Measurements from ENCODE around the gene POMT1. TPM values are rescaled to one million over a fixed set of nuclear protein-coding genes. Genes with fewer than 3 reads are reported as not detected.

The POMT1 gene
- total and polyA plus RNA-seq, 2 experiments from 2014 or later = 20.2 to 32.4 TPM

DNA sequence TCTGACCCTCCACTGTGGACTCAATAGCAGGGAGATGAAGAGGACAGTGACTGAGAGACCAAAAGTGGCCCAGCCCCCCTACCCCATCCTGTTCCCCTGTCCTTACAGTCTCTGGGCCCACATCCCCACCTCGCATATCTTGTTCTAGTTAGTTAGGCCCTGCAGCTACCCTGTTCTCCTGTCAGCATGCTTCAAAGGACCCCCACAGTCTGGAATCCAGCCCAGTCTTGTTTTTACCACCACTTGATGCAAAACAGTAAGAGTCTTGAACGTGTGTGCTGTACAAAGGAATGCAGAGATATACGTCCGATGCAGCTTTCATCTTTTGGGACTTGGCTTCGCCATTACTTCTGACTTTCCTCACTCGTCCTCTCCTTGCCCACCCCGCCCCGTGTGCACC, 12.2 kb upstream of the POMT1 start (continued):
- TF ChIP-seq, protein P1, sequence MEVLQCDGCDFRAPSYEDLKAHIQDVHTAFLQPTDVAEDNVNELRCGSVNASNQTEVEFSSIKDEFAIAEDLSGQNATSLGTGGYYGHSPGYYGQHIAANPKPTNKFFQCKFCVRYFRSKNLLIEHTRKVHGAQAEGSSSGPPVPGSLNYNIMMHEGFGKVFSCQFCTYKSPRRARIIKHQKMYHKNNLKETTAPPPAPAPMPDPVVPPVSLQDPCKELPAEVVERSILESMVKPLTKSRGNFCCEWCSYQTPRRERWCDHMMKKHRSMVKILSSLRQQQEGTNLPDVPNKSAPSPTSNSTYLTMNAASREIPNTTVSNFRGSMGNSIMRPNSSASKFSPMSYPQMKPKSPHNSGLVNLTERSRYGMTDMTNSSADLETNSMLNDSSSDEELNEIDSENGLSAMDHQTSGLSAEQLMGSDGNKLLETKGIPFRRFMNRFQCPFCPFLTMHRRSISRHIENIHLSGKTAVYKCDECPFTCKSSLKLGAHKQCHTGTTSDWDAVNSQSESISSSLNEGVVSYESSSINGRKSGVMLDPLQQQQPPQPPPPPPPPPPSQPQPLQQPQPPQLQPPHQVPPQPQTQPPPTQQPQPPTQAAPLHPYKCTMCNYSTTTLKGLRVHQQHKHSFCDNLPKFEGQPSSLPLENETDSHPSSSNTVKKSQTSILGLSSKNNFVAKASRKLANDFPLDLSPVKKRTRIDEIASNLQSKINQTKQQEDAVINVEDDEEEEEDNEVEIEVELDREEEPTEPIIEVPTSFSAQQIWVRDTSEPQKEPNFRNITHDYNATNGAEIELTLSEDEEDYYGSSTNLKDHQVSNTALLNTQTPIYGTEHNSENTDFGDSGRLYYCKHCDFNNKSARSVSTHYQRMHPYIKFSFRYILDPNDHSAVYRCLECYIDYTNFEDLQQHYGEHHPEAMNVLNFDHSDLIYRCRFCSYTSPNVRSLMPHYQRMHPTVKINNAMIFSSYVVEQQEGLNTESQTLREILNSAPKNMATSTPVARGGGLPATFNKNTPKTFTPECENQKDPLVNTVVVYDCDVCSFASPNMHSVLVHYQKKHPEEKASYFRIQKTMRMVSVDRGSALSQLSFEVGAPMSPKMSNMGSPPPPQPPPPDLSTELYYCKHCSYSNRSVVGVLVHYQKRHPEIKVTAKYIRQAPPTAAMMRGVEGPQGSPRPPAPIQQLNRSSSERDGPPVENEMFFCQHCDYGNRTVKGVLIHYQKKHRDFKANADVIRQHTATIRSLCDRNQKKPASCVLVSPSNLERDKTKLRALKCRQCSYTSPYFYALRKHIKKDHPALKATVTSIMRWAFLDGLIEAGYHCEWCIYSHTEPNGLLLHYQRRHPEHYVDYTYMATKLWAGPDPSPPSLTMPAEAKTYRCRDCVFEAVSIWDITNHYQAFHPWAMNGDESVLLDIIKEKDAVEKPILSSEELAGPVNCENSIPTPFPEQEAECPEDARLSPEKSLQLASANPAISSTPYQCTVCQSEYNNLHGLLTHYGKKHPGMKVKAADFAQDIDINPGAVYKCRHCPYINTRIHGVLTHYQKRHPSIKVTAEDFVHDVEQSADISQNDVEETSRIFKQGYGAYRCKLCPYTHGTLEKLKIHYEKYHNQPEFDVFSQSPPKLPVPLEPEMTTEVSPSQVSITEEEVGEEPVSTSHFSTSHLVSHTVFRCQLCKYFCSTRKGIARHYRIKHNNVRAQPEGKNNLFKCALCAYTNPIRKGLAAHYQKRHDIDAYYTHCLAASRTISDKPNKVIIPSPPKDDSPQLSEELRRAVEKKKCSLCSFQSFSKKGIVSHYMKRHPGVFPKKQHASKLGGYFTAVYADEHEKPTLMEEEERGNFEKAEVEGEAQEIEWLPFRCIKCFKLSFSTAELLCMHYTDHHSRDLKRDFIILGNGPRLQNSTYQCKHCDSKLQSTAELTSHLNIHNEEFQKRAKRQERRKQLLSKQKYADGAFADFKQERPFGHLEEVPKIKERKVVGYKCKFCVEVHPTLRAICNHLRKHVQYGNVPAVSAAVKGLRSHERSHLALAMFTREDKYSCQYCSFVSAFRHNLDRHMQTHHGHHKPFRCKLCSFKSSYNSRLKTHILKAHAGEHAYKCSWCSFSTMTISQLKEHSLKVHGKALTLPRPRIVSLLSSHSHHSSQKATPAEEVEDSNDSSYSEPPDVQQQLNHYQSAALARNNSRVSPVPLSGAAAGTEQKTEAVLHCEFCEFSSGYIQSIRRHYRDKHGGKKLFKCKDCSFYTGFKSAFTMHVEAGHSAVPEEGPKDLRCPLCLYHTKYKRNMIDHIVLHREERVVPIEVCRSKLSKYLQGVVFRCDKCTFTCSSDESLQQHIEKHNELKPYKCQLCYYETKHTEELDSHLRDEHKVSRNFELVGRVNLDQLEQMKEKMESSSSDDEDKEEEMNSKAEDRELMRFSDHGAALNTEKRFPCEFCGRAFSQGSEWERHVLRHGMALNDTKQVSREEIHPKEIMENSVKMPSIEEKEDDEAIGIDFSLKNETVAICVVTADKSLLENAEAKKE (CRISPR knock-in tag; IDR thresholded peaks at IDR 0.05) = no peak
- TF ChIP-seq NANOG (IDR thresholded peaks at IDR 0.05; ENCODE audit: borderline replicate concordance) (no peak), ZNF331 (CRISPR knock-in tag; IDR thresholded peaks at IDR 0.05; ENCODE audit: low read depth) (no peak), STAT1 (IDR thresholded peaks at IDR 0.05; ENCODE audit: unreplicated experiment) (no peak)
- TF ChIP-seq, protein P2, sequence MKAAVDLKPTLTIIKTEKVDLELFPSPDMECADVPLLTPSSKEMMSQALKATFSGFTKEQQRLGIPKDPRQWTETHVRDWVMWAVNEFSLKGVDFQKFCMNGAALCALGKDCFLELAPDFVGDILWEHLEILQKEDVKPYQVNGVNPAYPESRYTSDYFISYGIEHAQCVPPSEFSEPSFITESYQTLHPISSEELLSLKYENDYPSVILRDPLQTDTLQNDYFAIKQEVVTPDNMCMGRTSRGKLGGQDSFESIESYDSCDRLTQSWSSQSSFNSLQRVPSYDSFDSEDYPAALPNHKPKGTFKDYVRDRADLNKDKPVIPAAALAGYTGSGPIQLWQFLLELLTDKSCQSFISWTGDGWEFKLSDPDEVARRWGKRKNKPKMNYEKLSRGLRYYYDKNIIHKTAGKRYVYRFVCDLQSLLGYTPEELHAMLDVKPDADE (IDR thresholded peaks at IDR 0.05) = no peak
- TF ChIP-seq, protein P3, sequence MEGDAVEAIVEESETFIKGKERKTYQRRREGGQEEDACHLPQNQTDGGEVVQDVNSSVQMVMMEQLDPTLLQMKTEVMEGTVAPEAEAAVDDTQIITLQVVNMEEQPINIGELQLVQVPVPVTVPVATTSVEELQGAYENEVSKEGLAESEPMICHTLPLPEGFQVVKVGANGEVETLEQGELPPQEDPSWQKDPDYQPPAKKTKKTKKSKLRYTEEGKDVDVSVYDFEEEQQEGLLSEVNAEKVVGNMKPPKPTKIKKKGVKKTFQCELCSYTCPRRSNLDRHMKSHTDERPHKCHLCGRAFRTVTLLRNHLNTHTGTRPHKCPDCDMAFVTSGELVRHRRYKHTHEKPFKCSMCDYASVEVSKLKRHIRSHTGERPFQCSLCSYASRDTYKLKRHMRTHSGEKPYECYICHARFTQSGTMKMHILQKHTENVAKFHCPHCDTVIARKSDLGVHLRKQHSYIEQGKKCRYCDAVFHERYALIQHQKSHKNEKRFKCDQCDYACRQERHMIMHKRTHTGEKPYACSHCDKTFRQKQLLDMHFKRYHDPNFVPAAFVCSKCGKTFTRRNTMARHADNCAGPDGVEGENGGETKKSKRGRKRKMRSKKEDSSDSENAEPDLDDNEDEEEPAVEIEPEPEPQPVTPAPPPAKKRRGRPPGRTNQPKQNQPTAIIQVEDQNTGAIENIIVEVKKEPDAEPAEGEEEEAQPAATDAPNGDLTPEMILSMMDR (conservative IDR thresholded peaks at IDR 0.05; ENCODE audit: low read depth in 2 of 2) = no peak

Measured in GM23338 (cell line).